ENCODE measurements around the gene NOTCH2.
A peak's percentile ranks its signal among the peaks of the same experiment; 100 is the strongest.
"Not testable (repeated sequence)": the region's sequence is repeated elsewhere in the genome, so short reads cannot be mapped to it uniquely, and the experiment has no call there.

Gene NOTCH2

GRCh38 chr1:119987112-119987511 is 82.3 kb downstream of the NOTCH2 start:
- TF ChIP-seq CTCF (IDR thresholded peaks at IDR 0.05; ENCODE audit: low read depth, low read length): no peak
- DNase-seq (ENCODE audit: extremely low read depth, low read depth): peak; percentile 52

- DNase-seq (ENCODE audit: extremely low read depth, low read depth): no peak
- no peak for TF ChIP-seq CTCF (IDR thresholded peaks at IDR 0.05; ENCODE audit: low read depth, low read length)
Observed at GRCh38 chr1:119986007-119986497, 83.4 kb downstream of the NOTCH2 start.

GRCh38 chr1:119984771-119985170 is 84.7 kb downstream of the NOTCH2 start:
- no peak for TF ChIP-seq CTCF (IDR thresholded peaks at IDR 0.05; ENCODE audit: low read depth, low read length)
- no peak for DNase-seq (ENCODE audit: extremely low read depth, low read depth)

GRCh38 chr1:119981986-119982815 is 87.3 kb downstream of the NOTCH2 start:
- DNase-seq (ENCODE audit: extremely low read depth, low read depth): no peak
- no peak for TF ChIP-seq CTCF (IDR thresholded peaks at IDR 0.05; ENCODE audit: low read depth, low read length)

GRCh38 chr1:119981496-119981895 is 88.0 kb downstream of the NOTCH2 start:
- DNase-seq (ENCODE audit: extremely low read depth, low read depth): no peak
- TF ChIP-seq CTCF (IDR thresholded peaks at IDR 0.05; ENCODE audit: low read depth, low read length): no peak

GRCh38 chr1:119978018-119978505 is 91.4 kb downstream of the NOTCH2 start:
- TF ChIP-seq CTCF (IDR thresholded peaks at IDR 0.05; ENCODE audit: low read depth, low read length): no peak
- peak; percentile 76 for DNase-seq (ENCODE audit: extremely low read depth, low read depth)

- not testable (repeated sequence) for DNase-seq (ENCODE audit: extremely low read depth, low read depth)
Observed at GRCh38 chr1:119977113-119977736, 92.2 kb downstream of the NOTCH2 start.

GRCh38 chr1:119975582-119976254 is 93.7 kb downstream of the NOTCH2 start:
- not testable (repeated sequence) for DNase-seq (ENCODE audit: extremely low read depth, low read depth)

All from AG09319 (cell line).